H1 (cell line): ENCODE results near the gene VAV2. TPM values are rescaled to one million over a fixed set of nuclear protein-coding genes. Genes with fewer than 3 reads are reported as not detected.

Experiments used
- CTCF ChIA-PET: fragments of 300-600 bp; sonication (Branson Sonifier 250); formaldehyde crosslinking; loops from one replicate; lab custom pipeline; 2021; ENCODE audit not compliant: partially characterized antibody; lab: Charles Lee
- POLR2A ChIA-PET: fragments of 300-600 bp; sonication (Branson Sonifier 250); formaldehyde crosslinking; loops from one replicate; lab custom pipeline; 2021; ENCODE audit warnings: inconsistent platforms; ENCODE audit not compliant: partially characterized antibody; lab: Charles Lee
- DNase-seq, 2 experiments: peaks; one replicate each; pipeline versions ENCODE4 v3.0.0 to v3.0.0-alpha.2; 2010 to 2022; ENCODE audit warnings: low spot score in 2 of 2, low read depth in 1 of 2, mixed read lengths in 1 of 2
- FAIRE-seq: peaks from 2 replicates; lab custom pipeline; 2011; peaks lifted over from hg19 to GRCh38; lab: Jason Lieb, UNC
- H2AFZ ChIP-seq: 2 replicates; pipeline ENCODE4 v1.8.1; 2012; ENCODE audit warnings: low read length, inconsistent platforms
- H2AK5ac ChIP-seq: 2 replicates; pipeline ENCODE4 v1.6.1; 2013; ENCODE audit warnings: low read depth, low read length
- H2BK120ac ChIP-seq: replicated peaks from 2 replicates; pipeline ENCODE3; 2013; ENCODE audit warnings: low read depth, low read length, inconsistent platforms
- H2BK12ac ChIP-seq: 2 replicates; pipeline ENCODE4 v1.6.1; 2013; ENCODE audit warnings: low read depth, low read length
- H2BK15ac ChIP-seq: 2 replicates; pipeline ENCODE4 v1.6.1; 2013; ENCODE audit warnings: low read length
- H2BK20ac ChIP-seq: 2 replicates; pipeline ENCODE4 v1.6.1; 2013; ENCODE audit warnings: low read length
- H2BK5ac ChIP-seq: 2 replicates; pipeline ENCODE4 v1.6.1; 2013; ENCODE audit warnings: low read depth, low read length
- H3K14ac ChIP-seq: 2 replicates; pipeline ENCODE4 v1.6.1; 2013; ENCODE audit warnings: inconsistent platforms; ENCODE audit not compliant: insufficient read length
- H3K18ac ChIP-seq: 2 replicates; pipeline ENCODE4 v1.6.1; 2013; ENCODE audit warnings: low read length; ENCODE audit errors: extremely low read depth
- H3K23ac ChIP-seq: 2 replicates; pipeline ENCODE4 v1.6.1; 2013; ENCODE audit warnings: inconsistent platforms; ENCODE audit not compliant: insufficient read length
- H3K23me2 ChIP-seq: 2 replicates; pipeline ENCODE4 v1.6.1; 2013; ENCODE audit warnings: low read depth, low read length
- H3K27ac ChIP-seq: 2 replicates; pipeline ENCODE4 v1.6.1; 2011; ENCODE audit warnings: low read depth, low read length, inconsistent platforms
- H3K27me3 ChIP-seq, 4 experiments: replicated peaks in 1 of 4; 1 replicate in 1 of 4; 2 replicates in 3 of 4; pipeline versions ENCODE4 v1.6.1 to v1.8.1; 2011 to 2013; ENCODE audit warnings: low read length in 3 of 4, mild to moderate bottlenecking in 3 of 4, inconsistent platforms in 2 of 4, mixed read lengths in 2 of 4, moderate library complexity in 1 of 4; ENCODE audit not compliant: control insufficient read depth in 3 of 4, insufficient read depth in 3 of 4; ENCODE audit errors: extremely low read depth in 1 of 4
- H3K36me3 ChIP-seq, 4 experiments: 2 replicates each; pipeline versions ENCODE4 v1.6.1 to v1.8.1; 2011 to 2013; ENCODE audit warnings: mild to moderate bottlenecking in 4 of 4, low read length in 3 of 4, moderate library complexity in 2 of 4, control low read depth in 1 of 4, inconsistent platforms in 1 of 4; ENCODE audit not compliant: insufficient read depth in 4 of 4, control insufficient read depth in 2 of 4
- H3K4ac ChIP-seq: replicated peaks from 2 replicates; pipeline ENCODE3; 2013; ENCODE audit warnings: low read length, low read depth, mixed read lengths, inconsistent platforms; ENCODE audit not compliant: insufficient read length
- H3K4me1 ChIP-seq, 4 experiments: replicated peaks in 1 of 4; 1 replicate in 1 of 4; 2 replicates in 3 of 4; pipeline versions ENCODE4 v1.6.1 to v1.8.1; 2011 to 2013; ENCODE audit warnings: low read length in 3 of 4, inconsistent platforms in 2 of 4, mixed read lengths in 1 of 4; ENCODE audit not compliant: insufficient read depth in 4 of 4, control insufficient read depth in 3 of 4
- H3K4me2 ChIP-seq, 2 experiments: 2 replicates each; pipeline versions ENCODE4 v1.6.1 to v1.8.1; 2011 to 2013; ENCODE audit warnings: low read depth in 2 of 2, low read length in 2 of 2, control low read depth in 1 of 2, inconsistent platforms in 1 of 2, mild to moderate bottlenecking in 1 of 2; ENCODE audit not compliant: insufficient read depth in 1 of 2
- H3K4me3 ChIP-seq, 4 experiments: fragments of 200-600, 300-600 bp in 1 of 4; sonication (generic), shearing (Covaris generic), sonication (Bioruptor Twin) in 1 of 4; 2 replicates each; pipeline versions ENCODE4 v1.5.1 to v1.8.1; 2011 to 2016; ENCODE audit warnings: low read length in 4 of 4, low read depth in 3 of 4, control low read depth in 2 of 4, inconsistent platforms in 2 of 4, mild to moderate bottlenecking in 2 of 4, mixed read lengths in 1 of 4, moderate library complexity in 1 of 4; ENCODE audit not compliant: insufficient read depth in 2 of 4; ENCODE audit errors: extremely low read depth in 1 of 4
- H3K56ac ChIP-seq: replicated peaks from 2 replicates; pipeline ENCODE3; 2013; ENCODE audit warnings: low read depth, mild to moderate bottlenecking, mixed read lengths, low read length, inconsistent platforms; ENCODE audit not compliant: insufficient read length
- H3K79me1 ChIP-seq: 2 replicates; pipeline ENCODE4 v1.6.1; 2013; ENCODE audit warnings: low read depth, low read length, control low read depth
- H3K79me2 ChIP-seq, 2 experiments: 2 replicates each; pipeline versions ENCODE4 v1.6.1 to v1.8.1; 2012 to 2013; ENCODE audit warnings: low read length in 2 of 2, mild to moderate bottlenecking in 2 of 2, inconsistent platforms in 1 of 2; ENCODE audit not compliant: insufficient read depth in 2 of 2, control insufficient read depth in 1 of 2
- H3K9ac ChIP-seq, 4 experiments: replicated peaks in 1 of 4; 1 replicate in 1 of 4; 2 replicates in 3 of 4; pipeline versions ENCODE4 v1.6.1 to v1.8.1; 2011 to 2013; ENCODE audit warnings: low read depth in 3 of 4, low read length in 3 of 4, control low read depth in 2 of 4, mild to moderate bottlenecking in 2 of 4, moderate library complexity in 2 of 4, inconsistent platforms in 1 of 4; ENCODE audit errors: extremely low read depth in 1 of 4
- H3K9me3 ChIP-seq, 2 experiments: 2 replicates each; pipeline versions ENCODE4 v1.6.1 to v1.8.1; 2012 to 2013; ENCODE audit warnings: mild to moderate bottlenecking in 2 of 2, moderate library complexity in 2 of 2, control low read depth in 1 of 2, inconsistent platforms in 1 of 2, low read depth in 1 of 2, low read length in 1 of 2, mixed read lengths in 1 of 2; ENCODE audit not compliant: insufficient read depth in 2 of 2
- H4K20me1 ChIP-seq, 2 experiments: replicated peaks in 1 of 2; 2 replicates each; pipeline versions ENCODE3 to v1.8.1; 2011 to 2013; ENCODE audit warnings: inconsistent platforms in 2 of 2, low read length in 2 of 2, mild to moderate bottlenecking in 1 of 2; ENCODE audit not compliant: insufficient read depth in 2 of 2, control insufficient read depth in 1 of 2
- H4K5ac ChIP-seq: 2 replicates; pipeline ENCODE4 v1.6.1; 2013; ENCODE audit warnings: low read length, low read depth, mixed read lengths, inconsistent platforms; ENCODE audit not compliant: insufficient read length
- H4K8ac ChIP-seq: 2 replicates; pipeline ENCODE4 v1.8.0; 2013; ENCODE audit warnings: mild to moderate bottlenecking, moderate library complexity, low read length, inconsistent platforms; ENCODE audit not compliant: insufficient read depth; ENCODE audit errors: extremely low read depth
- H4K91ac ChIP-seq: replicated peaks from 2 replicates; pipeline ENCODE3; 2013; ENCODE audit warnings: low read length, mixed read lengths, inconsistent platforms; ENCODE audit not compliant: insufficient read length
- BRCA1 ChIP-seq: IDR thresholded peaks from 2 replicates; pipeline ENCODE4 v1.6.1; 2012; ENCODE audit warnings: low read depth, low read length, improper control_type of control experiment
- RBBP5 ChIP-seq: IDR thresholded peaks from 2 replicates; pipeline ENCODE4 v1.7.1; 2012; ENCODE audit warnings: low read depth, mild to moderate bottlenecking, inconsistent platforms, low read length, moderate library complexity, borderline replicate concordance
- WGBS, 2 experiments: shearing (Covaris generic) in 1 of 2; methylation state at CpG; one replicate each; pipeline versions ENCODE4 v1.1.6 to v1.1.7; 2013 to 2015; ENCODE audit warnings: low lambda C conversion rate in 2 of 2, mixed read lengths in 2 of 2, inconsistent platforms in 1 of 2, low coverage in 1 of 2, missing lambda C conversion rate in 1 of 2; ENCODE audit not compliant: insufficient replicate concordance in 2 of 2, insufficient coverage in 1 of 2, insufficient read length in 1 of 2; ENCODE audit errors: extremely low coverage in 1 of 2, missing lambda C conversion rate in 1 of 2; 5-methylcytosine and 5-hydroxymethylcytosine counted together
- polyA plus RNA-seq, 7 experiments: library from polyadenylated mRNA; depleted of rRNA in 3 of 7; stranded (reverse) in 5 of 7; unstranded in 2 of 7; fragments of >200 nt in 5 of 7; fragments of 200-250 nt in 2 of 7; gene quantifications; 1 replicate in 5 of 7; 2 replicates in 1 of 7; 4 replicates in 1 of 7; pipeline versions ENCODE4 v1.2.1 to v1.2.3, GENCODE V29; 2011 to 2013; ENCODE audit warnings: missing spikeins in 2 of 7, mixed read lengths in 2 of 7
- total RNA-seq: library from RNA; stranded (reverse); fragmentation: NEBNext Ultra II Directional; extraction: Animal tissue kit (Norgen Biotek cat#: 25700); gene quantifications from 2 replicates; pipeline ENCODE4 v1.2.1, GENCODE V29; 2021

VAV2 gene
- total and polyA plus RNA-seq, 2 of the 8 experiments (the other 6 are each of a cell fraction or from before 2014, with no cell fraction given) = 13.6 to 37.6 TPM

- no peak overlapping the region for H2BK15ac ChIP-seq
- no peak overlapping the region; the same call in 1 of the 2 replicates for H3K18ac ChIP-seq
- H3K27ac ChIP-seq = no peak overlapping the region
- no peaks in the 10 kb centered on the region for H3K36me3 ChIP-seq
- peaks cover 21% of the 10 kb centered on the region for H3K79me1 ChIP-seq
- no peak overlapping the region for H4K8ac ChIP-seq
- H2BK120ac ChIP-seq = no peak overlapping the region
- no peak overlapping the region for H3K9ac ChIP-seq
- DNase-seq = no peak
- no peak overlapping the region for H2BK20ac ChIP-seq
- H3K79me2 ChIP-seq = peaks cover 0 to 97% of the 10 kb centered on the region in 2 experiments
- H3K4me2 ChIP-seq = no peak overlapping the region
- ChIA-PET CTCF (interaction anchor here (1.1 kb wide), 1 partner anchor 27 kb away, joined by 3 read pairs; no protein-coding TSS in a partner anchor), POLR2A (no interaction called here)
- no peak overlapping the region for H3K14ac ChIP-seq
- no peak overlapping the region for H3K4me3 ChIP-seq
- no peaks in the 10 kb centered on the region for H3K23me2 ChIP-seq
- no peak overlapping the region for H2AFZ ChIP-seq
- H3K23ac ChIP-seq = no peak overlapping the region
- 0 out of 2 replicates have a peak overlapping the region, but pooled peaks have one; percentile 24 for H2AK5ac ChIP-seq
- no peaks in the 10 kb centered on the region for H3K27me3 ChIP-seq
- no peak overlapping the region for H2BK5ac ChIP-seq
- WGBS, 2 experiments = 89% methylated on average over 22 of the region's 22 CpGs; no CpG with 5 or more reads in 1 of the 2 experiments
- peaks cover 3 to 31% (median 12%) of the 10 kb centered on the region in 4 experiments for H3K4me1 ChIP-seq
- no peak for FAIRE-seq
- no peak overlapping the region for H4K91ac ChIP-seq
- H4K20me1 ChIP-seq = peaks cover 33 to 43% of the 10 kb centered on the region in 2 experiments
- H4K5ac ChIP-seq = no peak overlapping the region
- no peak overlapping the region for H2BK12ac ChIP-seq
- H3K56ac ChIP-seq = no peak overlapping the region
- no peaks in the 10 kb centered on the region for H3K9me3 ChIP-seq
- H3K4ac ChIP-seq = no peak overlapping the region
- TF ChIP-seq RBBP5 = no peak
- no peak for TF ChIP-seq BRCA1
Observed at GRCh38 chr9:133968966-133969617, 23.0 kb downstream of the VAV2 start.
